GM18520 (cell line): ENCODE measurements around the gene C4A.
"Not testable (repeated sequence)": the region's sequence is repeated elsewhere in the genome, so short reads cannot be mapped to it uniquely, and the experiment has no call there.

Experiments used
- ATAC-seq: cut with Tn5 transposase; IDR thresholded peaks from one replicate; pipeline ENCODE4 v1.9.1; 2021; ENCODE audit not compliant: unreplicated experiment

C4A gene

DNA sequence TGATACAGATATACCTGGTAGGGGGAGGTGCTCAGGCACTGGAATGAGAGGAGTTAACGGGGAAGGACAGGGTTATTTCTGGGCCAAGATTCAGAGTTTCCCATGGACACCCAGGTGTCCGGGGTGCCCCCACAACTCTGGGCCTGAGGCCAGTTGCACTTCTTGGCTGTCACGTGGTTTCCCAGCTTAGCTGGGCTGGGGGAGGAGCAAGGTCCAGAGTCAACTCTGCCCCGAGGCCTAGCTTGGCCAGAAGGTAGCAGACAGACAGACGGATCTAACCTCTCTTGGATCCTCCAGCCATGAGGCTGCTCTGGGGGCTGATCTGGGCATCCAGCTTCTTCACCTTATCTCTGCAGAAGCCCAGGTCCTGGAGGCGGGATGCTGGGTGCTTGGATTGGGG is 32.7 kb downstream of the C4A start, which contains the start of gene C4B:
Gene C4B (plus strand): TSS at position 249 of the 400 bp plus-strand sequence. CDS start 51 bp downstream, at position 300.
- ATAC-seq, result not testable (repeated sequence)

- ATAC-seq, result not testable (repeated sequence)
Observed at GRCh38 chr6:32022100-32022499, 40.2 kb downstream of the C4A start.

DNA sequence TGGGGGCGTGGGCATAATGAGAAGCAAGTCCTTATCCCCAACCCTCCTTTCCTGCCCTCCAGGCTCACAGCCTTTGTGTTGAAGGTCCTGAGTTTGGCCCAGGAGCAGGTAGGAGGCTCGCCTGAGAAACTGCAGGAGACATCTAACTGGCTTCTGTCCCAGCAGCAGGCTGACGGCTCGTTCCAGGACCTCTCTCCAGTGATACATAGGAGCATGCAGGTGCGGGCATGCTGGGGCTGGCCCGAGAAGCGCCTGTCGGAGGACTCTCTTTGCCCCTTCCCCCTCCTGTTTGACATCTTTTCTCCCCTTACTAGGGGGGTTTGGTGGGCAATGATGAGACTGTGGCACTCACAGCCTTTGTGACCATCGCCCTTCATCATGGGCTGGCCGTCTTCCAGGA is 46.8 kb downstream of the C4A start:
- not testable (repeated sequence) for ATAC-seq

DNA sequence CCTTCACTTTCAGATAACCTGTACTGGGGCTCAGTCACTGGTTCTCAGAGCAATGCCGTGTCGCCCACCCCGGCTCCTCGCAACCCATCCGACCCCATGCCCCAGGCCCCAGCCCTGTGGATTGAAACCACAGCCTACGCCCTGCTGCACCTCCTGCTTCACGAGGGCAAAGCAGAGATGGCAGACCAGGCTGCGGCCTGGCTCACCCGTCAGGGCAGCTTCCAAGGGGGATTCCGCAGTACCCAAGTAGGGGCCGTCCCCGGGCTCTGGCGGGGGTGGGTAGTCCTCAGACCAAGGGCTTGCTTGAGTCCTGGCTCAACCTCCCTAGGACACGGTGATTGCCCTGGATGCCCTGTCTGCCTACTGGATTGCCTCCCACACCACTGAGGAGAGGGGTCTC is 47.7 kb downstream of the C4A start:
- not testable (repeated sequence) for ATAC-seq

GRCh38 chr6:32035283-32036013 is 53.6 kb downstream of the C4A start:
- ATAC-seq, result not testable (repeated sequence)

- ATAC-seq, result not testable (repeated sequence)
Observed at GRCh38 chr6:32037136-32037535, 55.3 kb downstream of the C4A start.

DNA sequence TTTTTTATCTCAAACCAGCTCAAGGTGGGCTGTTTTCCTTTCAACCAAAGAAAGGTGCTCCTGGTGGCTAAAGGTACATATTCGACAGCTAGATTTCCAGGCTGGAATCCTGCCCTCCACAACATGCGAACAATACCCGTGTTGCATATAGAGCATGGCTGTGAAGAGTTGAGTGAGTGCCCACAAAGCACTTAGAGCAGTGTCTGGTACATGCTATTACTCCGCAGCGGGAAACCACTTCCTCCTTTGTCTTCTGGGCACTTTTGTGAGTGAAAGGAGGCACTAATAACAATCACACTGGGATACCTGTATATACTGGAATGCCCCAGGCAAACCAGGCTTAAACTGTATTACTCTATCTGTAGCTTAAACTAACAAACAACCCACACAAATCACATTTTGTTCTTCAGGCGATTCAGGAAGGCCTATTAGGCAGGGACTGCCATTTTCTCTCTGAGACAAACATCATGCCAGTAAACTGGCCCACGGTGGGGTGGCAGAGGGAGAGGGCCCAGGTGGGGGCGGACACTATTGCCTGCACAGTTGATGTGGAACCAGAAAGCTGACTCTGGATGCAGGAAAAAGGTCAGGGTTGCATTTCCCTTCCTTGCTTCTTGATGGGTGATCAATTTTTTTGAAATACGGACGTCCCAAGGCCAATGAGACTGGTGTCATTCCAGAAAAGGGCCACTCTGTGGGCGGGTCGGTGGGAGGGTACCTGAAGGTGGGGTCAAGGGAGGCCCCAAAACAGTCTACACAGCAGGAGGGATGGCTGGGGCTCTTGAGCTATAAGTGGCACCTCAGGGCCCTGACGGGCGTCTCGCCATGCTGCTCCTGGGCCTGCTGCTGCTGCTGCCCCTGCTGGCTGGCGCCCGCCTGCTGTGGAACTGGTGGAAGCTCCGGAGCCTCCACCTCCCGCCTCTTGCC is 56.0 kb downstream of the C4A start, which contains the start of gene CYP21A2:
Gene CYP21A2 (plus strand): TSS at position 818 of the 927 bp plus-strand sequence. CDS start 8 bp downstream, at position 826.
- ATAC-seq, result not testable (repeated sequence)

DNA sequence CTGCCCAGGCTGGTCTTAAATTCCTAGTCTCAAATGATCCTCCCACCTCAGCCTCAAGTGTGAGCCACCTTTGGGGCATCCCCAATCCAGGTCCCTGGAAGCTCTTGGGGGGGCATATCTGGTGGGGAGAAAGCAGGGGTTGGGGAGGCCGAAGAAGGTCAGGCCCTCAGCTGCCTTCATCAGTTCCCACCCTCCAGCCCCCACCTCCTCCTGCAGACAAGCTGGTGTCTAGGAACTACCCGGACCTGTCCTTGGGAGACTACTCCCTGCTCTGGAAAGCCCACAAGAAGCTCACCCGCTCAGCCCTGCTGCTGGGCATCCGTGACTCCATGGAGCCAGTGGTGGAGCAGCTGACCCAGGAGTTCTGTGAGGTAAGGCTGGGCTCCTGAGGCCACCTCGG is 57.0 kb downstream of the C4A start:
- ATAC-seq, result not testable (repeated sequence)

GRCh38 chr6:32039321-32040274 is 57.7 kb downstream of the C4A start:
- not testable (repeated sequence) for ATAC-seq

GRCh38 chr6:32040299-32041049 is 58.6 kb downstream of the C4A start:
- ATAC-seq, result not testable (repeated sequence)

GRCh38 chr6:32041050-32041321 is 59.1 kb downstream of the C4A start:
- ATAC-seq, result not testable (repeated sequence)

- not testable (repeated sequence) for ATAC-seq
Observed at GRCh38 chr6:32041385-32041784, 59.5 kb downstream of the C4A start.

GRCh38 chr6:32042276-32042675 is 60.4 kb downstream of the C4A start:
- ATAC-seq, result not testable (repeated sequence)

GRCh38 chr6:32043589-32044380 is 61.9 kb downstream of the C4A start:
- not testable (repeated sequence) for ATAC-seq

DNA sequence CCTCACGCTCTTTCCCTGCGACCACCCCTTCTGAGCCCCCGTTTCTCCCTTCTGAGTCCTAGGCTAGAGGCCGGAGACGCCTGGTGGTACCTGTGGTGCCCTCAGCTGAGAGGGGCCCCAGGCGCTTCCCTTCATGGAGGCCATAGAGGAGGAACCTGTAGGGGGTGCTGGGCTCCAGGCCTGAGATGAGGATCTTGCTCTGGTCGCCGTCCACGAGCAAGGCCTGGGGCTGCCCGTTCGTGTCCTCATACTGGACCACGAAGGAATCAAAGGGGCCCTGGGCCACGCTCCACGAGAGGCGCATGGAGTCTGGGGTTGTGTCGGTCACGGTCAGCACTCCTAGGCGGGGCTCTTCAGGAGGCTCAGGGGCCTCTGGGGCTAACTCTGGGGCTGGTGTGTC is 63.1 kb downstream of the C4A start:
- ATAC-seq, result not testable (repeated sequence)

GRCh38 chr6:32045811-32046449 is 64.1 kb downstream of the C4A start:
- no peak for ATAC-seq

DNA sequence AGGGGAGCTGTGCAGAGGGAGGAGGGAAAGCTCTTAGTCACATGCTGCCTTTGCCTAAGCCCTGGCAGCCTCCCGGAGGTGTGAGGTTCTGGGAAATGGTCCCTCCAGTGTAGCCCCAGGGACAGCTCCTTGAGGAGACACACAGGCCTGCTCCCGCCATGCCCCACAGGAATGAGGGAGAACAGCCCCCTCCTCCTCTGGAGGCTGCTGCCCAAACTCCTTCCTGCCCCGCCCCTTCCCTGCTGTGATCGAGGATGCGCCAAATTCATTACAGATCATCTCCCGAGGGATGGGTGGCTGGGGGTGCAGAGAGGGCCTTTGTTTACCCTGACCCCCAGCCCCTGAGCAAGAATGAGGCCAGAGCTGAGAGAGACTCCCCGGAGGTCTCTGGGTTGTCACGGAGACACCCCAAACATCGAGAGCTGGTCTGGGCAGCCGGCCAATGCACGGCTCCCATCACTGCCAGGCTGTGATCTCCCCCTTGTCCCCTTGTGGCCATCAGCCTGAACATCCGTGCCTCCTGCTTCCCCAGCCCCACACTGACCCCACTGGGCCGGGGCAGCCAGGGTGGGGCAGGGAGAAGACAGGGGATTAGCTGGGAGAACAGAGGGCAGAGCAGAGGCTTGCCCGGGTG is 64.7 kb downstream of the C4A start:
- ATAC-seq, result no peak

DNA sequence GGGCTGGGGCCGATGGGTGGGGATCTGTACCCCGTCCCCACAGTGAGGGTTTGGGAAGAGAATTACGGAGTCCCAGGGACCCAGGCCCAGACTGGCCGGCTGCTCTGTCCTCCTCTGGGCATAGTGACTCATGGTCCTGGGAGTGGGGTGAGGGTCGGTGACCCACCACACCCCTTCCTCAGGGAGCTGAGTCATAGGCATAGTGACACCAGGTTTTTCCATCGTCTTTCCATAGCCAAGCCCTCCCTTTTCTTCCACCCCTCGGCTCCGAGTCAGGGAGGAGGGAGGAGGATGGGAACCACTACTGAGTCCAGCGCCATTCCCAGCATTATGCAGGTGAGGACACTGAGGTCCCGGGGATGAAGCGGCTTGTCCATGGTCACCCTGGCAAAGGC is 65.2 kb downstream of the C4A start:
- no peak for ATAC-seq
